ENCODE results near the gene FGGY.

The FGGY gene

DNA sequence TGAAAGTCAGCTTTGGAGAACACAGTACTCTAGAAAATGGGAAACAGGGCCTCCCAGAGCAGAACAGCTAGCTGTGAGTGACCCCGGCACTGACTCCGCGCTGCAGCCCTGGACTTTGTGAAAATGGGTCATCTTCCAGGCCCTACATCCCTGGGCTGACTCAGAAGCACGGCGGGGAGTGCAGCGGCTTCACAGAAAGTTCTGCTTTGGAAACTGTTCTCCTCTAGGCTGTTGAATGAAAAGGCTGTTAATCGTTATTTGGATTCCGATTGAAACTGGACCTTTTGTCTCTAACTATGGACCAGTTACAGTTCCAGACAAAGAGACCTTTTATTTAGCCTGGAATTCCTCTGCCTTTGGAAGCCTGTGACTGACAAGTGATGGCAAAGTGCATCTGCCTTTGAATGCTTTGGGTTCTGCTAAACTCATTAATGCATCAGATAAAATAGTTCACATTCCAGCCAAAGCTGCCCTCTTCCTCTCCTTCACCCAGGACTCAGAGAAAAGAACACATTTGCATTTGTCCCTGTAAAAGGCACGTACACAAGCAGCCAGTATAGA is 372.9 kb downstream of the FGGY start:
- TF ChIP-seq POLR2AphosphoS5 (IDR thresholded peaks at IDR 0.05; ENCODE audit: borderline replicate concordance, low read depth, low read length), result no peak
- TF ChIP-seq FOXP2 (optimal IDR thresholded peaks at IDR 0.05; ENCODE audit: control extremely low read depth, extremely low read length, insufficient read depth), result no peak
- TF ChIP-seq EZH2 (IDR thresholded peaks at IDR 0.05), result no peak
- no peaks in the 10 kb centered on the region for H3K36me3 ChIP-seq (ENCODE audit: insufficient read depth, low read length)
- no peaks in the 10 kb centered on the region for H3K9me3 ChIP-seq (ENCODE audit: low read depth, low read length)
- no peak overlapping the region for H3K4me3 ChIP-seq
- H3K9ac ChIP-seq (ENCODE audit: insufficient read length), result no peak overlapping the region
- no peak for DNase-seq (ENCODE audit: low read depth, low spot score)
- no peak overlapping the region for H3K27ac ChIP-seq

- Histone ChIP-seq H3K4me3 (no peak overlapping the region), H3K9ac (ENCODE audit: insufficient read length) (no peak overlapping the region), H3K27ac (no peak overlapping the region), H3K36me3 (ENCODE audit: insufficient read depth, low read length) (no peaks in the 10 kb centered on the region), H3K9me3 (ENCODE audit: low read depth, low read length) (no peaks in the 10 kb centered on the region)
- DNase-seq (ENCODE audit: low read depth, low spot score), result no peak
- TF ChIP-seq FOXP2 (optimal IDR thresholded peaks at IDR 0.05; ENCODE audit: control extremely low read depth, extremely low read length, insufficient read depth) (no peak), POLR2AphosphoS5 (IDR thresholded peaks at IDR 0.05; ENCODE audit: borderline replicate concordance, low read depth, low read length) (no peak), EZH2 (IDR thresholded peaks at IDR 0.05) (no peak)
Observed at GRCh38 chr1:59670662-59671061, 373.8 kb downstream of the FGGY start.

DNA sequence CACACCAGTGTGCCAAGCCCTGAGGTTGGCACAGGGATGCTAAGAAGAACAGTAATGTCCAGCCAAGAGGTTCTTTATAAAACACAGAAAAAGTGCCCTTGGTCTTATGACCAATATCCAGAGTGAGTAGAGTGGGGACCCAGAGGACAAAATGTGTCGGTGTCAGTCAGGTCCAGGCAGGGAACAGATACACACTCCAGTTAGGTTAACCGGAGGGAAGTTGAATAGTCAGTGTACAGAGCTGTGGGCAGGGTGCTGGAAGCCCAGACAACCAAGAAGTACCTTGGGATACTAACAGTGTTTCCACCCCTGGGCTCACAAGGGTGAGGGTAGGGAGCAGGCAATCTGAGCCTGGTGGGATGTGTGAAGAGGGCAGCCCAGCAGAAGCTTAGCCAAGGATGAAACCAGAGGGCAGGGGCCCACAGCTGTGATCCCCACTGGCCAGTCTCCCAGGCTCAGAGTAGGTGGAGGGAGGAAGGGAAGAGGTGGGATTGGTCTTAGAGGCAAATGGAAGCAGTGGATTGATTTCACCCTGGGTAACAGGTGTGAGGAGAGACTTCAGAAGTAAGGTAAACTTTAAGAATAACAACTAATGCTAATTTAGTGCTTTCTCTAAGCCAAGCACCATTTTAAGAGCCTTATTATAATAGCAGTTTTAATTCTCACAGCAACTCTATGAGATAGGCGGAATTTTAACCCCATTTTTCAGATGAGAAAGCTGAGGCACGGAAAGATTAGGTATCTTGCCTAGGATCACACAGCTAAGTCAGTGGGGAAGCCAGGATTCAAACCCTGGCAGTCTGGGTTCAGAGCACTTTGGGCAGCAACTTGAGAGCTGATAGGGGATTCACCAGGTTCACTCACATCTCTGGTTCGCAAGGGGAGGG is 374.4 kb downstream of the FGGY start:
- no peak overlapping the region for H3K4me3 ChIP-seq
- no peaks in the 10 kb centered on the region for H3K36me3 ChIP-seq (ENCODE audit: insufficient read depth, low read length)
- H3K9me3 ChIP-seq (ENCODE audit: low read depth, low read length), result no peaks in the 10 kb centered on the region
- no peak overlapping the region for H3K27ac ChIP-seq
- no peak for DNase-seq (ENCODE audit: low read depth, low spot score)
- no peak overlapping the region for H3K9ac ChIP-seq (ENCODE audit: insufficient read length)
- TF ChIP-seq EZH2 (IDR thresholded peaks at IDR 0.05), result no peak
- TF ChIP-seq POLR2AphosphoS5 (IDR thresholded peaks at IDR 0.05; ENCODE audit: borderline replicate concordance, low read depth, low read length), result no peak
- no peak for TF ChIP-seq FOXP2 (optimal IDR thresholded peaks at IDR 0.05; ENCODE audit: control extremely low read depth, extremely low read length, insufficient read depth)

- H3K27ac ChIP-seq, result no peak overlapping the region
- H3K4me3 ChIP-seq, result no peak overlapping the region
- H3K9ac ChIP-seq (ENCODE audit: insufficient read length), result no peak overlapping the region
- no peaks in the 10 kb centered on the region for H3K9me3 ChIP-seq (ENCODE audit: low read depth, low read length)
- H3K36me3 ChIP-seq (ENCODE audit: insufficient read depth, low read length), result no peaks in the 10 kb centered on the region
- TF ChIP-seq EZH2 (IDR thresholded peaks at IDR 0.05) (no peak), POLR2AphosphoS5 (IDR thresholded peaks at IDR 0.05; ENCODE audit: borderline replicate concordance, low read depth, low read length) (no peak), FOXP2 (optimal IDR thresholded peaks at IDR 0.05; ENCODE audit: control extremely low read depth, extremely low read length, insufficient read depth) (no peak)
- no peak for DNase-seq (ENCODE audit: low read depth, low spot score)
Observed at GRCh38 chr1:59671953-59672305, 375.0 kb downstream of the FGGY start.

GRCh38 chr1:59672851-59673572 is 376.1 kb downstream of the FGGY start:
- no peak overlapping the region for H3K27ac ChIP-seq
- no peaks in the 10 kb centered on the region for H3K36me3 ChIP-seq (ENCODE audit: insufficient read depth, low read length)
- no peak overlapping the region for H3K4me3 ChIP-seq
- DNase-seq (ENCODE audit: low read depth, low spot score), result no peak
- no peaks in the 10 kb centered on the region for H3K9me3 ChIP-seq (ENCODE audit: low read depth, low read length)
- no peak overlapping the region for H3K9ac ChIP-seq (ENCODE audit: insufficient read length)
- no peak for TF ChIP-seq EZH2 (IDR thresholded peaks at IDR 0.05)
- no peak for TF ChIP-seq FOXP2 (optimal IDR thresholded peaks at IDR 0.05; ENCODE audit: control extremely low read depth, extremely low read length, insufficient read depth)
- no peak for TF ChIP-seq POLR2AphosphoS5 (IDR thresholded peaks at IDR 0.05; ENCODE audit: borderline replicate concordance, low read depth, low read length)

DNA sequence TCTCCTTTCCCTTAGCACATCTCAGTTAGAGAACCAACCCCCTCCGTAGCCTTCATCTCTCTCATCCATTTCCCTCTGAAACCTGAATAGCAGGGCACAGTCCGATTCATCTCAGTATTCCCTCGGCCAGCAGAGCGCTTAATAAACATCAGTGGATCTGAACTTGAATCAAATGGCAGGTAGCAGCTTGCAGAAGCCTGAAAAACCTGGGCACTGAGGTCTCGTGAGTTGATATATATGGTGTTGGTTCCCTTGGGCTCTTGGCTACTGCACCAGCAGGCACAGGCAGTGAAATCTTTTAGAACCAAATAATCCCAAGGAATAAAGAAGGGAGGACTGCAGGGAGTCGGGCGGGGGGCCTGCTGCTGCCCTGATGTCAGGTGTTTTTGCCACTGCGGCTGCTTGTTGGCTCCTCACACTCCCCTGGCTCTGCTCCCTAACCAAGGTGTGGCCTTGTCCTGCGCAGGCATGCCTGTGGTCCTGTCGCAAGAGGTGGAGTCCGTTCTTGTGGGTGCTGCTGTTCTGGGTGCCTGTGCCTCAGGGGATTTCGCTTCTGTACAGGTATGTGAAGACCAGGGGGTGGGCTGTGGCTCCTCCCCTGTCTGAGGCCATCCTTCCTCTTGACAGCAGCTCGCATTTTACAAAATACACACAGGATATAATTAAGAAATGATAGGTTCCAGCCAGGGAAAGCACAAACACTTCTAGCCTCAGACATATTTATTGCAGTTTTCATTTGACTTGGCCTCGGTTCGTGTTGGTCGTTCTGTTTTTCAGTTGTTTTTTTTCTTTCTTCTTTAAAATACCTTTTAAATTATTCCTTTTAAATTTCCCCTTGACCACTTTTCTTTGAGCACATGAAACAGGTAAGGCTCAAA is 376.9 kb downstream of the FGGY start:
- no peak for TF ChIP-seq POLR2AphosphoS5 (IDR thresholded peaks at IDR 0.05; ENCODE audit: borderline replicate concordance, low read depth, low read length)
- no peak overlapping the region for H3K9ac ChIP-seq (ENCODE audit: insufficient read length)
- no peak overlapping the region for H3K4me3 ChIP-seq
- DNase-seq (ENCODE audit: low read depth, low spot score), result no peak
- no peaks in the 10 kb centered on the region for H3K36me3 ChIP-seq (ENCODE audit: insufficient read depth, low read length)
- H3K9me3 ChIP-seq (ENCODE audit: low read depth, low read length), result no peaks in the 10 kb centered on the region
- H3K27ac ChIP-seq, result no peak overlapping the region

DNA sequence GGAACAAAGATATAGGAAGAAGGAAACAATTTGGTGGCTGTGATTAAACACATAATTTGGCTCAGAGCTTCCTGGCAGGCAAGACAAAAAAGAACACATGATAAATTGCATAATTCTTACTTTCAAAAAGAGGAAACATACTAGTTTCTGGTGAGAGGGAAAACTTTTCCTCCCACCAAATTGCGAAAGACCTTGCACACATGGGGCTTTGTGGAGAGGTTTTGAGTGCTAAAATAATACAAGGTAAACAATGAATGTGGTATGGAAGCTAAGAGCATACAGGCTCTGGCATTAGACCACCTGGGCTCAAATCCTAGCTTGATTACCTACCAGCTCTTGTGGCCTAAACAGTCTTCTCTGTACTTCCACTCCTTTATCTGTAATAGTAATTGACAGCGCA is 377.7 kb downstream of the FGGY start:
- Histone ChIP-seq H3K27ac (no peak overlapping the region), H3K9ac (ENCODE audit: insufficient read length) (no peak overlapping the region), H3K9me3 (ENCODE audit: low read depth, low read length) (no peaks in the 10 kb centered on the region), H3K4me3 (no peak overlapping the region), H3K36me3 (ENCODE audit: insufficient read depth, low read length) (no peaks in the 10 kb centered on the region)
- DNase-seq (ENCODE audit: low read depth, low spot score), result no peak
- TF ChIP-seq FOXP2 (optimal IDR thresholded peaks at IDR 0.05; ENCODE audit: control extremely low read depth, extremely low read length, insufficient read depth), result no peak
- TF ChIP-seq POLR2AphosphoS5 (IDR thresholded peaks at IDR 0.05; ENCODE audit: borderline replicate concordance, low read depth, low read length), result no peak
- no peak for TF ChIP-seq EZH2 (IDR thresholded peaks at IDR 0.05)

GRCh38 chr1:59675936-59676335 is 379.0 kb downstream of the FGGY start:
- Histone ChIP-seq H3K36me3 (ENCODE audit: insufficient read depth, low read length) (no peaks in the 10 kb centered on the region), H3K9ac (ENCODE audit: insufficient read length) (no peak overlapping the region), H3K27ac (no peak overlapping the region), H3K4me3 (no peak overlapping the region), H3K9me3 (ENCODE audit: low read depth, low read length) (no peaks in the 10 kb centered on the region)
- no peak for DNase-seq (ENCODE audit: low read depth, low spot score)
- no peak for TF ChIP-seq FOXP2 (optimal IDR thresholded peaks at IDR 0.05; ENCODE audit: control extremely low read depth, extremely low read length, insufficient read depth)
- no peak for TF ChIP-seq POLR2AphosphoS5 (IDR thresholded peaks at IDR 0.05; ENCODE audit: borderline replicate concordance, low read depth, low read length)
- no peak for TF ChIP-seq EZH2 (IDR thresholded peaks at IDR 0.05)
